Esophagus squamous epithelium (tissue), 4 donors: ENCODE measurements around the gene ZNF469.

Source experiments
- POLR2A ChIP-seq, 4 donors: fragments of 450-650 bp; IDR thresholded peaks; one replicate each; pipeline ENCODE4 v1.6.1; 2017; ENCODE audit warnings: antibody characterized with exemption in 4 of 4, mild to moderate bottlenecking in 4 of 4, moderate library complexity in 3 of 4
- TF ChIP-seq, protein P1 (sequence below), 6 experiments: fragments of 450-650 bp in 4 of 6; fragments of 200-600 bp in 2 of 6; sonication (generic) in 2 of 6; IDR thresholded peaks; one replicate each; pipeline ENCODE4 v1.5.1; 2016 to 2019; ENCODE audit warnings: antibody characterized with exemption in 6 of 6, mild to moderate bottlenecking in 4 of 6, moderate library complexity in 4 of 6

- TF ChIP-seq, protein P1, sequence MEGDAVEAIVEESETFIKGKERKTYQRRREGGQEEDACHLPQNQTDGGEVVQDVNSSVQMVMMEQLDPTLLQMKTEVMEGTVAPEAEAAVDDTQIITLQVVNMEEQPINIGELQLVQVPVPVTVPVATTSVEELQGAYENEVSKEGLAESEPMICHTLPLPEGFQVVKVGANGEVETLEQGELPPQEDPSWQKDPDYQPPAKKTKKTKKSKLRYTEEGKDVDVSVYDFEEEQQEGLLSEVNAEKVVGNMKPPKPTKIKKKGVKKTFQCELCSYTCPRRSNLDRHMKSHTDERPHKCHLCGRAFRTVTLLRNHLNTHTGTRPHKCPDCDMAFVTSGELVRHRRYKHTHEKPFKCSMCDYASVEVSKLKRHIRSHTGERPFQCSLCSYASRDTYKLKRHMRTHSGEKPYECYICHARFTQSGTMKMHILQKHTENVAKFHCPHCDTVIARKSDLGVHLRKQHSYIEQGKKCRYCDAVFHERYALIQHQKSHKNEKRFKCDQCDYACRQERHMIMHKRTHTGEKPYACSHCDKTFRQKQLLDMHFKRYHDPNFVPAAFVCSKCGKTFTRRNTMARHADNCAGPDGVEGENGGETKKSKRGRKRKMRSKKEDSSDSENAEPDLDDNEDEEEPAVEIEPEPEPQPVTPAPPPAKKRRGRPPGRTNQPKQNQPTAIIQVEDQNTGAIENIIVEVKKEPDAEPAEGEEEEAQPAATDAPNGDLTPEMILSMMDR (IDR thresholded peaks at IDR 0.05): no peak
- TF ChIP-seq POLR2A (IDR thresholded peaks at IDR 0.05): no peak
These were observed 29.3 kb downstream of the ZNF469 start for GRCh38 chr16:88411951-88412576.
